Stimulated activated CD4-positive, alpha-beta T cell treated with anti-CD3 and anti-CD28 coated beads, Interleukin-12 subunit alpha, Interleukin-12 subunit beta, amount 100 ng/mL, for 48 hours (primary cell): ENCODE results near the gene RIMBP2.

Source experiments
- DNase-seq, 3 donors: peaks; one replicate each; pipeline ENCODE4 v3.0.0-alpha.2; 2020; ENCODE audit warnings: low read depth in 2 of 3, low spot score in 1 of 3

The RIMBP2 gene

GRCh38 chr12:130448044-130448821, 267.9 kb downstream of the RIMBP2 start:
- no peak for DNase-seq

DNA sequence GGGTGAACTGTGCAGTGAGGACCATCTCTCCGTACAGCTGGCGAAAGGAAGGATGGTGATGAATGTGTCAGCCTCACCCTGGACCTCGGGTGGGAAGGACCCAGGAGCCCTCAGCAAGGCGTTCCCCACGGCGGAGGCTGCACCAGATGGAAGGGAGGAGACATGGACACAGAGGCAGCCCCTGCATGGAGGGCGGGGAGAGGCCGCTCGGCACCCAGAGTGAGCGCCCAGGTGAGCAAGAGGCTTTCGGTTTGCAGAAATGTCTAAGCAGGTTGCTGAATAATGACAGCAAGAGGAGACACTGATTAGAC, 268.5 kb downstream of the RIMBP2 start:
- DNase-seq, result no peak

GRCh38 chr12:130446846-130447654, 269.0 kb downstream of the RIMBP2 start:
- no peak for DNase-seq

DNA sequence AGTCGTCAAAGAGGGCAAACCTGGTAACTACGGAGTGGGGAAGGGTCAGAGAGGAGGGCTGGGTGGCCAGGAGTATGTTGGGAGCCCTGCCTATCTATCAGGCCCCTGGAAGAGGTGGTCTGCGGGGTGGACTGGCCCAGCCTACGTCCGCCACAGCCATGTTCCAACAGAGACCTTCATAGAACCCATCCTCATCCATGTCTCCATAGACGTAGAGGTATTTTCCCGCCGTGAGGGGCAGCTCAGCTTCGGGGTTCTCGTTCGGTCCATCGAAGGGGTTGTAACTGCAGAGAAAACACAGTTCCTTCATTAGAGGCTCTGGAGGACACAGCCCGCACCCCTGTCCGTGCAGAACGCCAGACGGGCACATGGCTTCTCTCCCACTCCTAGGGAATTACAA, 271.1 kb downstream of the RIMBP2 start:
- no peak for DNase-seq

GRCh38 chr12:130444061-130444460, 272.0 kb downstream of the RIMBP2 start:
- no peak for DNase-seq

- no peak for DNase-seq
Measured at GRCh38 chr12:130441771-130442760, 274.0 kb downstream of the RIMBP2 start.

DNA sequence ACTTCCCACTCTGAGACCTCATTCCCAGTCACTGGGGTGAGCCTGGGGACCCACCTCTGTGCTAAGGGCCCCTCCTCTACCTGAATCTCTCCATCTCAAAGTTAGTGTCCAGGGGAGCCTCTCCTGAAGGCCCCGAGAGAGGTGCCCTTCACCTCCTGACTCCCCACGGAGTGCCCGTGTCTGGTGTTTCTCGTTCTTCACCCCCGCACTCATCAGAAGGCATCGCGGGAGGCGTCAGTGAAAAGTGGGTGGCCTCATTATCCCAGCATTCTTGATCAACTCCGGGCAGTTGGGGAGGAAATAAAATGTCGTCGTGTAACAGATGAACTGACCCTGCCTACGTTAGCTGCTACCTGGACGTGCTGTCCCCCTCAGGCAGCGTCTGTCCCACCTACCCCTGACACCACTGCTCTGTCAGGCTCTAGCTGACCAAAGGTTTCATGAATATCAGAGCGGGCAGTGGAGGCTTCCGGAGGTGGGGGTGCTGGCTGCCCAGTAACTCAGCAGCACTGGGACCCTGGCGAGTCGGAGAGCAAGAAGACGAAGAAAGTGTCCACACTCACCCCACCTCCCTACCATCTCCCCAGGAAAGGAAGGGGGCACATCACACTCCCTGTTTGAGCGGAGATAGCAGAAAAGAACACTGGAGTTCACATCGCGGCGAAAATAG, 275.6 kb downstream of the RIMBP2 start:
- no peak for DNase-seq

GRCh38 chr12:130439250-130439649, 276.8 kb downstream of the RIMBP2 start:
- no peak for DNase-seq

GRCh38 chr12:130438711-130439110, 277.4 kb downstream of the RIMBP2 start:
- no peak for DNase-seq

DNA sequence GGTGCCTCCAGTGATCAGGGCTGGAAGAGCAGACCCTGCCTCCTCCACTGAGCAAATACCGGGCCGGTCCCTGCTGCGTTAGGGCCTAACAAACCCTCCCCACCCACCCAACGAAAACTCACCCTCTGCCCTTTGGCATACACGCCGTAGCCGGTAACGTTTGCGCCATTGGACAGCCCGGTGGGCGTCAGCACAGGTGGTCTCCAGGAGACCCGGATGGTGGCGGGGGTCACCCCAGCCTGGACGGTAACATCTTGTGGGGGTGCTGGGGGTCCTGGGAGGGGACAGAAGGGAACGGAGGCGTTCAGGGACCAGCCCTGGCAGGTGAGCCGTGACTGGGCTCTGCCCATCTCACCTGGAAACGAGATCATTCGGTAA, 277.9 kb downstream of the RIMBP2 start:
- no peak for DNase-seq

- no peak for DNase-seq
Measured at GRCh38 chr12:130437555-130438242, 278.4 kb downstream of the RIMBP2 start.

DNA sequence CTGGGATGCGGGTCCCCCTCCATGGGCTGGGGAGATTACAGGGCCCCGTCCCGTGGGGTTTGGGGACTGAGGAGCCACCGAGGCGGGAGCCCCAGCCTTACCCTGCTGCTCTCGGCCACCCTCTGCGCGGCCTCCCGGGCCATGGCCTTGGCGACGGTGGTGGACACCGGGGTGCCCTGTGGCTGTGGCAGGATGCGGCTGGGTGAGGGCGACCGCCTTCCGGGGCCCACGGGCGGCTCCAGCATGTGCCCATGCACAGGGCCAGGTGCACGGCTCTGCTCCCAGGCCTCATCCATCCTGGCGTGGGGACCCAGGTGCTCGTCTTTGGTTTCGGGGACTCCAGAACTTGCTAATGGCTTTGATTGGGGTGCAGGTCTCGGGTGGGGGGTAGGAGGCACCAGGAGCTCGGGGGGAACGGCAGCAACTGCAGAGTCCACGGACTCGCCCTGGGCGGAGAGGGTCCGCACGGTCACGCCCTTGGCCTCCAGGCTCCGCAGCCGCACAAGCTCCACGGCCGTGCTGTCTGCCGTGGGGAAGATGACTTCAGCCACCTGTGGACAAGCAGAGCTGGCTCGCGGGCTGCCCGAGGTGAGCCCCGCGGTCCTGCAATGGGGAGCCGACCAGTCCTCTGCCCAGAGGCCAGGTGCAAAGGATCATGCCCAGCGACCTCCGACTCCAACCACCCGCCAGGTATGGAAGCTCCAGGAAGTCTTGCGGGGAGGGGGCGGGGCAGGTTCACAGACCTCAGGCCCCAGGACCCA, 279.2 kb downstream of the RIMBP2 start:
- DNase-seq, result no peak

GRCh38 chr12:130435826-130436225, 280.3 kb downstream of the RIMBP2 start:
- DNase-seq, result no peak

- no peak for DNase-seq
Measured at GRCh38 chr12:130435331-130435730, 280.8 kb downstream of the RIMBP2 start.

- no peak for DNase-seq
Measured at GRCh38 chr12:130434560-130434959, 281.5 kb downstream of the RIMBP2 start.

DNA sequence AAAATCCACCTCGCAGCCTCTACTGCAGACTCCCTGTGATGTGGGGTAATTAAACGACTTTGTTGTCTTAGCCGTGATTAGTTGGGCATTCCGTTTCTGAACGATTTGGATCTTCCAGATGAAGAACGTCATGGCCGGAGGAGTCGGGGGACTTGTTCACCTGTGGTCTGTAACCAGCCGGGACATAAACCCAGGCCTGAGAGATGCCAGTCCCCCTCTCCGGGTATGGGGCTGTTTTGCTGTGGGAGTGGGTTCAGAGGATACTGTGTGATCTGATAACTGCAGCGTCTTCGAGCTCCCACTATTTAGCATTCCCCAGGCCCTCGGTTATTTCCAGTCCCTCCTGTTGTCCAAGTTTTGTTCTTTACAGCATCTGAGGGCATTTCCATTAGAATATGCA, 282.3 kb downstream of the RIMBP2 start:
- no peak for DNase-seq

GRCh38 chr12:130433411-130433810, 282.7 kb downstream of the RIMBP2 start:
- no peak for DNase-seq

DNA sequence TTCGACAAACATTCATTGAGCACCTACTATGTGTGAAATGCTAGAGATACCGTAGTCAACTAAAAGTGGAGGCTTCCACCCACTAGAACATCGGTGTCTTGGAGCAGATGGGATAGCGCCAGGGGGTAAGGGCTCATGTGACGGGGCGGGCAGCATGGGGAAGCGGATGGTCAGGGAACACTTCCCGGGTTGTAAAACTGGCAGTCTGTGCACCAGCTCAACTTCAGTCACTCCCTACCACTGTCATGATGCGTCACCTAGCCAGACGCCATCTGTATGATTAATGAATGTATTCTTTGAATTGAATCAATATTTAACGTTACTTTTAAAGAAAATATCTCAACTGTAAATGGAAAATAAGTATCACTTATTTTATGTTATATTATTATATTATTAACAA, 284.9 kb downstream of the RIMBP2 start:
- no peak for DNase-seq

DNA sequence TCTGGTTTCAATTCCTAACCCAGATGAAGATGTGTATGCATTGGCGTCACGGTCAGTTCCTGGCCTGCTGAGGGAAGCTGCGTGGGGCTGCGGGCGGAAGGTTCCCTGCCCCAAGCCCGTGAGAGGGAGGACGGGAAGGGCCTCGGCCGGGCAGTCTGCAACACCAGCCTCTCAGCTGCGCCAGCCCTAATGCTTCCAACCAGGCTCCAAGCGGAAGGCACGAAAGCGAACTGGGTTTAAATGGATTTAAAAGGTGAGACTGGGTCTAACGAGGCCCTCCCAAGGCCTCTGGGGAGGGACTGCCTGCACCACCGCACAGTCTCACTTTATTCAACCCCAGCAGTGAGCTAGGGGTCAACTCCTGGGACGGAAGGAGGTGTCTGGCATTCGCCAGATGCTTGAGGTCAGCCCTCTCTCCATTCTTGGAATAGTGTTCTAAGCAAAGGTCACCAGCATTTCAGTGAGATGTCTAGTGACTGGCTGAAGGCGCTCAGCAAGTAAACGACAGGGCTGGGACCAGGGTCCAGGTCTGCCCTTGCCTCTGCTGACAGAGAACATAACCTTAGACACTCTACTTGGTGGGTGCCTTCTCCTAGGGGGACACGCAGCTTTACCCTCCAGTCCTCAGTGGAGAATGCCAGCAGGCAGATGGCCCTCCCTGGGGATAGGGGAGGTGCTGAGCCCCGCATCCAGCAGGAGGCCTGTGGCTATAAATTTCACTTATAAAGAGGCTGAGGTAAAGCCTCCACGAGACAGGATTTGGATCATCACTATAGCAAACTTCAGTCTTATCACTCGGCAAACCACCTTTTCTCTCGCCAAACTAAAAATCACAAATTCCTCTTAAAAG, 286.2 kb downstream of the RIMBP2 start:
- DNase-seq, result no peak
